Esophagus muscularis mucosa (tissue), 4 donors: ENCODE results near the gene PARP14.

Source experiments
- EP300 ChIP-seq: sonication (generic); formaldehyde crosslinking; IDR thresholded peaks from one replicate; pipeline ENCODE4 v1.6.1; 2017; ENCODE audit warnings: antibody characterized with exemption
- POLR2A ChIP-seq: fragments of 450-650 bp; IDR thresholded peaks from one replicate; pipeline ENCODE4 v1.6.1; 2017; ENCODE audit warnings: antibody characterized with exemption, moderate library complexity, mild to moderate bottlenecking, low read depth
- TF ChIP-seq, protein P1 (sequence below), 3 experiments: fragments of 200-600 bp in 2 of 3; fragments of 450-650 bp in 1 of 3; sonication (generic) in 2 of 3; IDR thresholded peaks; one replicate each; pipeline ENCODE4 v1.5.1; 2017 to 2019; ENCODE audit warnings: antibody characterized with exemption in 3 of 3, mild to moderate bottlenecking in 2 of 3, moderate library complexity in 1 of 3

DNA sequence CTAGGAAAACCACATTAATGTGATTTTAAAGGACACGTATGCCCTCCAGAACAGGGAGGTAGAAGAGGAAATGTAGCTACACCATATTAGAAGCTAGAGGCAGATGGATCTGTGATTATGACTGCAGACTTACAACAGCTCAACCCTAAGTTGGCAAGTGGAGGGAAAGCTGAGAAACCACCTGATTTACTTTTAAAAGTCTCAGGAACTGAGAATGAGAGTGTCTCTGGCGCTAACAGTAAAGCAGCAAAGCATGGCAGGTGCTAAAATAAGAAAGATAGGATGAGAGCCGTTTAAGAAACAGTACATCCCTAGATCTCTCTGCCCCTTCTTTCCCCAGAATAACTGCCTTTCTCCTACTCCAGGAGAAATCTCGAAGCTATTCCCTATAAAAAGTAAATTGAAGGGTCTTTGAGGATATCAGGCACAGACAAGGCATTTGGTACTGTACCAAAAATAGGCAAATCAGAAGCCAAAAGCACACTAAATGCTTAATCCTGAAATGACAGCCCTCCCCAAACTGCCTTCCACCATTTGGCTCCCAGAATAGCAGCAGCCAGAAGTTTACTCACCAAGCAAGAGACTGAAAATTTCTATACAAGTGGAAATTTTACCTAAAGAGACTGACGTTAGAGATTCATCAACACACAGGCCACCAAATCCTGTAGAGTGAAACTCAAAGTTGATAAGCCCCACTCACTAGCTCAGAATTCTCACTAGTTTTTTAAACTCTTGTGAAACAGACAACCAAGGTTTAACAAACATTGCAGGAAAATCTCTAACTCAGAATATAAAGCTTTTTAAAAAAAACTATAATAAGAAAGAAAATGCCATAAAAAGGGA is 34.3 kb upstream of the PARP14 start:
- TF ChIP-seq POLR2A (no peak), EP300 (no peak)
- TF ChIP-seq, protein P1, sequence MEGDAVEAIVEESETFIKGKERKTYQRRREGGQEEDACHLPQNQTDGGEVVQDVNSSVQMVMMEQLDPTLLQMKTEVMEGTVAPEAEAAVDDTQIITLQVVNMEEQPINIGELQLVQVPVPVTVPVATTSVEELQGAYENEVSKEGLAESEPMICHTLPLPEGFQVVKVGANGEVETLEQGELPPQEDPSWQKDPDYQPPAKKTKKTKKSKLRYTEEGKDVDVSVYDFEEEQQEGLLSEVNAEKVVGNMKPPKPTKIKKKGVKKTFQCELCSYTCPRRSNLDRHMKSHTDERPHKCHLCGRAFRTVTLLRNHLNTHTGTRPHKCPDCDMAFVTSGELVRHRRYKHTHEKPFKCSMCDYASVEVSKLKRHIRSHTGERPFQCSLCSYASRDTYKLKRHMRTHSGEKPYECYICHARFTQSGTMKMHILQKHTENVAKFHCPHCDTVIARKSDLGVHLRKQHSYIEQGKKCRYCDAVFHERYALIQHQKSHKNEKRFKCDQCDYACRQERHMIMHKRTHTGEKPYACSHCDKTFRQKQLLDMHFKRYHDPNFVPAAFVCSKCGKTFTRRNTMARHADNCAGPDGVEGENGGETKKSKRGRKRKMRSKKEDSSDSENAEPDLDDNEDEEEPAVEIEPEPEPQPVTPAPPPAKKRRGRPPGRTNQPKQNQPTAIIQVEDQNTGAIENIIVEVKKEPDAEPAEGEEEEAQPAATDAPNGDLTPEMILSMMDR (IDR thresholded peaks at IDR 0.05), result no peak
